Stimulated activated CD8-positive, alpha-beta memory T cell treated with anti-CD3 and anti-CD28 coated beads, Interleukin-12 subunit alpha, Interleukin-12 subunit beta, amount 100 ng/mL, for 4 hours (primary cell): ENCODE results near the gene CPNE4.

Source experiments
- DNase-seq: peaks from one replicate; pipeline ENCODE4 v3.0.0-alpha.2; 2020; ENCODE audit warnings: low read depth

Gene CPNE4

GRCh38 chr3:131699001-131699400, 335.8 kb downstream of the CPNE4 start:
- DNase-seq = no peak

DNA sequence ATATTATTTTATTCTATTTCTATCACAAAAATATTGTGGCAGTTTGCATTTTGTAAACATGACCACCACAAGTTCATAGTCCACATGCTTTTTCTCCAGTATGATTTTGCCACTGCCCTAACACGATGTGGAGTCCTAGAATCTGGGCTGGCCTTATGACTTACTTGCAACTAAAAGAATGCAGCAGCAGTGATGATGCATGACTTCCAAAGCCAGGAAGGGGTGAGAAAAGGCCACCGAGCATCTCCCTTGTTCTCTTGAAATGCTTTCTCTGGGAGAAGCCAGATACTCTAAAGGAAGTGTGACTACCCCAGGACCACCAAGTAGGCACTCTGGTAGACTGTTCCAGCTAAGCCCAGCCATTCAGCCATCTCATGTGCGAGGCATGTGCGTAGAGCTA, 340.4 kb downstream of the CPNE4 start:
- no peak for DNase-seq

DNA sequence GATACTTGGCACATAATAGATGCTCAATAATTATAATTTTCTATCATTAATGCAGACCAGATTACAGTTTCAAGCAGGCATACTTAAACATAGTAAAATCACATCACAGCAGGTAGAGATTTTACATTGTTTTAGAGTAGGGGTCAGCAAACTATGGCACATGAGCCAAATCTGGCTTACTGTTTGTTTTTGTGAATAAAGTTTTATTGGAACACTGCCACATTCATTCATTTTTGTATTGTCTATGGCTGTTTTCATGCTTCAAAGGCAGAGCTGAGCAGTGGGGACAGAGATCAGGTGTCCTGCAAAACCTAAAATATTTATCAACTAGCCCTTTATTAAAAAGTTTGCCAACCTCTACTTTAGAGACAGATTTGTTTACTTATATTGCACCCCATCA, 342.5 kb downstream of the CPNE4 start:
- DNase-seq = no peak

- DNase-seq = no peak
These were observed 344.0 kb downstream of the CPNE4 start for GRCh38 chr3:131690800-131691199.

DNA sequence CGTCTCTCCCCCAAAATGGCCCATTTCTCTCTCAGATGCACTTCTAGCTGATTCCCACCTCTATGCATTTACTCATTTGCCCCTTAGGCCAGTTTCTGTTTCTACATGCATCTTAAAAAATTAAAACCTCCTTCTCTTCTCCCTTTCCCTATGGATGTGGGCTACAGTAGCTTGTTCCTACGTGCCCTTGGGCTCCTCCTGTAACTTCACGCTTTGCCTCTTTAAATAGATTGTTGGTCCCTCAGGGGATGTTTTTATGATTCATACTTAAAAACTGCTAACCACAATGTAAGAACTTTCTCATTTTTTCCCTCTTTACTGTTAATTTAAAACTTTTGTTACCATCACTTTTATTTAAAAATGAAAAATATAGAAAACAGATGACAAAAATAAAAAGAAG, 346.4 kb downstream of the CPNE4 start:
- no peak for DNase-seq

DNA sequence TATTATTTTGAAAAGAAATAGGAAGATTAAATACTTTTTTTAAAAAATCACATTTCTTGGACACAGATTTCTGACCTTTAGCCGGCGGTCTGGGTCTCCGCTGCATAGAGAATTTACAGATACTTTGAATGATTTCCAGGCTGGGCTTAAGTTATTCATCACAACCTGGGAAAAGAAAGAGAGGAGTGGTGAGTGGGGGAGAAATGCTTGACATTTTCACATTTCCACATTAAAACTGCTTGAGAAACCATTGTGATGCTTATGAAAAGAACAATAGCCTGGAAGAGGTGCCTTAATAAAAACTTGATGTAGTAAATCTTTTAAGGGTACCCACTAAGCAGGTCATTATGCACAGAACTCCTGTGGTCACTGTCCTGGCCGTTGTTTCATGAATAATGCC, 365.2 kb downstream of the CPNE4 start:
- no peak for DNase-seq

- no peak for DNase-seq
These were observed 376.0 kb downstream of the CPNE4 start for GRCh38 chr3:131658771-131659170.

GRCh38 chr3:131658115-131658514, 376.7 kb downstream of the CPNE4 start:
- no peak for DNase-seq

DNA sequence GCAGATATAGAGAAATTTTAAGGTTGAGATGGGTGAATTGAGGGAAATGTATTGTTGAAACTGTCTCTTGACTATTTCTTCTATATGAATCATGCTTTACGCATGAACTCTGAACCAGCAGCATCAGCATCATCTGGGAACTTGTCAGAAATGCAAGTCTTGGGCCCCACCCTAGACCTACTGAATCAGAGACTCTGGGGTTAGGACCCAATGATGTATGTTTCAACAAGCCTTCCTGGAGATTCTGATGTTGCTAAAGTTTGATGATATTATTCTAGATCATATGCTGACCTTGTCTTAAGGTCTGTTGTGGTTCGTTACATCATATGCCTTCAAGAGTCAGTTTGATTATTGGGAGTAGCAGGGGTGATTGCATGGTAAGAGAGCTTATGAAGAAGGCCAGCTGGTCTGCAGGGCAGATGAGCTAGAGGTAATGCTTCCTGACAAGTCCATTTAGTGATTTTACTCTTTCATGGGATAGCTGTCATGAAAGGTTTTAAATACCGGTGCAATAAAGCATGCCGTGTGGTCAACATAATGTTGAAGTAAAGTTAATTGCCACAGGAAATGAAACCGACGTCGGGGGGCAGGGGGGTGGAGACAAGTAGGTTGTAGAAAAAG, 379.6 kb downstream of the CPNE4 start:
- no peak for DNase-seq

DNA sequence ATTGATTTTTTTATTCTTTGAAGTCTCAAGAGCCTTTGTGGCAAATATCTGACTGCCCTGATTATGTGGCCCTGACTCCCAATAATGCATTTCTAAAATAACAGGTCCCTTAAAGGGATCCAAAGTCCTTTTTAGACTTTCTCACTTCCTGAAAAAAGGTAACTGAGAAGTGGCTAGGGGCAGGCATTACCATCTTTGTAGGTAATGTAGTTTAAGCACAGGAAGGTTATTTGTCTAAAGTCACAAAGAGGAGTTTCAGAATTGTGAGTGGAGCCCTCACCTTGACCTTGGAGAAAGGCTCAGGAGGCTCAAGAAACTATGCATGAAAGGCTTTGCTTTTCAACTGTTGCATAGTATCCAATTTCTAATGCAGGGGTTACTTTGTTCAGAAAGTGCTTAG, 389.2 kb downstream of the CPNE4 start:
- DNase-seq = no peak

- no peak for DNase-seq
These were observed 398.5 kb downstream of the CPNE4 start for GRCh38 chr3:131636266-131636775.

GRCh38 chr3:131630807-131631206, 404.0 kb downstream of the CPNE4 start:
- no peak for DNase-seq

GRCh38 chr3:131630097-131630496, 404.7 kb downstream of the CPNE4 start:
- no peak for DNase-seq

GRCh38 chr3:131623431-131623830, 411.4 kb downstream of the CPNE4 start:
- no peak for DNase-seq

GRCh38 chr3:131622726-131623125, 412.1 kb downstream of the CPNE4 start:
- DNase-seq = no peak

DNA sequence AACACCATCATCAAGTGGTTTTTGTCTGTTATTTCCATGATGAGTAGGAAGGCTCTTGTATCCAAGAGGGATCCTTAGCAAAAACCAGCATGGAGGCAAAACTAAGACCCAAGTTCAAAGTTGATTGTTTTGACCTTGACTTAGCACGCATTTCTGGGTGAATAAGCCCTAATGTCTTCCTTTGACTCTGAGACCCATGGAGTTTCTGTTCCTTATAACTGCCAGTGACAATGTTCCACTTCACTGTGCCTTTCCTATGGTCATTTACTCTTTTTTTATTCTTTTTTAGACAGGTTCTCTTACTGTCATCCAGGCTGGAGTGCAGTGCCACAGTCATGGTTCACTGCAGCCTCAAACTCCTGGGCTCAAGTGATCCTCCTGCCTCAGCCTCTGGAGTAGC, 413.8 kb downstream of the CPNE4 start:
- no peak for DNase-seq

- DNase-seq = no peak
These were observed 415.0 kb downstream of the CPNE4 start for GRCh38 chr3:131619821-131620220.

DNA sequence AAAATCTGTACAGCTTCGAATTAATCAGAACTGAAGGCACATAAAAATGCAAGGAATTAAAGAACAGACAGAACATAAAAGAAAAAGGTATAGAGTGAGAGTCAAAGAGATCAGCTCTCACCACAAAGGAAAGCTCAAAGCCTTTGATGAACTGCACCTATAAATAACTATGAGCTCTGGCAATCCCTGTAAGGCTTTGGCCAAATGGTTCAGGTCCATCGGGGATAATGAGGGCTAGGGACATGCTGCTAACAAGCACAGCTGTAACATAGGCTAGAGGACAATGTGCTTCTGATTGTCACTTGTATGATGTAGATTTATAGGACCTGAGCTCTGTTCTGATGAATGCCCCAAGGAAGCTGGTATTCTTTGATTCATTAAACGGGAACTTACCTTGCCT, 418.1 kb downstream of the CPNE4 start:
- DNase-seq = no peak

DNA sequence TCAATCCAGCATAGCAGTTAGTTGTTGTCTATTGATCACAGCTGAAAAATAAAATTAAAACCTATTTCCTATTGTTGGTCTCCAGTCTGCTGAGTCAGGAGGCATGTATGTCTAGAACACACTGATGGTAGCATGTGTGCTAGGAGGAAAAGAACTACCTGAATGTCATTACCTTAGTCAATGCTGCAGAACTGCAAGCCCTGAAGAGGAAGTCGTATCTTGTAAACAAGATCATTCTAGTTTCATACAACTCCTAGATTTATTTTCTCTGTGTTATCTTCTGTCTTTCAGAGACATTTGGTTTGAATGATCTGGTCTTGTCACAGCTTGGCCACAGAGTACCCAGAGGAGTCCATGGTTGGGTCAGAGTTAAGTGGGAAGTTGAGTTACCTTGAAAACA, 422.1 kb downstream of the CPNE4 start:
- DNase-seq = no peak

DNA sequence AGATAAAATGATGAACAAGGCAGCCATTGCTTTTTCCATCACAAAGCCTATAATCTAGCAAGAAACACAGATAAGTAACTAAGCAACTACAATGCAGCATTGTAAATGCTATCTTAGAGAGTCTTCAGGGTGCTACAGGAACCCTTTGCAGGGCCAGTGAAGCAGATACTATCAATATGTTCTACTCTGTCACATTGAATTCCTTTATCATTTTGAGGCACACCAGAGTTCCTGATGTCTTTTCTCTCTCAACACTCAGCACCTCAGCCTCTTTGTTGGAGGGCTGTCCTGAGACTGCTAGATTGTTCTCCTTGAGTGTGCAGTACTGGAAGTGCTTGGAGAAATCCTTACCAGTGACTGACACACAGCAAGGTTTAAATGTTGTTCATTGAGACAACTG, 424.6 kb downstream of the CPNE4 start:
- no peak for DNase-seq

DNA sequence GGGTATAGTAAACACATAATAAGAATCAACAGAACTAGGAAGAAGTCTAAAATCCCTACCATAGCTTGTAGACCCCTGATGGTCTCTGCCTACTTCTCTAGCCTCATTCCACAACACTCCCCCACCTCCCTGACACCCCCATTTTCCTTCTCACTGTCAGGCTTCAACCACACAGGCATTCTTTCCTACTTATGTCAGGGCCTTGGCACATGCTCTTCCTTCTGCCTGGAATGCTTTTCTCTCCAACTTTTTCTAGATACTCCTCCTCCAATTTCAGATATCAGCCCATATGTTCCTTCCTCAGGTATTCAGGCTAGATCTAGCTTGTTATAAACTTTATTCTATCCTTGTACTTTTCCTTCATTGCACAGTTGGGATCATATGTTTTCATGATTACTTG, 426.1 kb downstream of the CPNE4 start:
- no peak for DNase-seq

DNA sequence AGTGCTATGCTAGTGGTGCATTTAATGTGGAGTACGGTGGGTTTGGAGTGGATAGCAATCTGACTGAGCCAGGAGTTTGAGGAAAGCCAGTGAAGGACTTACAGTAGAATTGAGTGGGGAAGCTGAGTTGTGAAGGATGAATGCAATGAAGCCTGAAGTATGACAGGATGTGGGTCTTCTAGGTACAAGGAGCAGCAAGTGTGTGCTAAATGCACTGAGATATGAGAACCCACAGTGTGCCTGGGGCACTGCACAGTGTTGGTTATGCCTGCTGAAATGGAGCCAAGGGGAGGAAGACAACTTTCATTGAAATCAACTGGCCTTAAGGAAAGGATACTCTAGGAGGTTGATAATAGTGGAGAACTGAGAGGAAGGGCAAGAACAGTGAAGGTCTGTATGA, 426.5 kb downstream of the CPNE4 start:
- DNase-seq = no peak

GRCh38 chr3:131605916-131606315, 428.9 kb downstream of the CPNE4 start:
- DNase-seq = no peak

DNA sequence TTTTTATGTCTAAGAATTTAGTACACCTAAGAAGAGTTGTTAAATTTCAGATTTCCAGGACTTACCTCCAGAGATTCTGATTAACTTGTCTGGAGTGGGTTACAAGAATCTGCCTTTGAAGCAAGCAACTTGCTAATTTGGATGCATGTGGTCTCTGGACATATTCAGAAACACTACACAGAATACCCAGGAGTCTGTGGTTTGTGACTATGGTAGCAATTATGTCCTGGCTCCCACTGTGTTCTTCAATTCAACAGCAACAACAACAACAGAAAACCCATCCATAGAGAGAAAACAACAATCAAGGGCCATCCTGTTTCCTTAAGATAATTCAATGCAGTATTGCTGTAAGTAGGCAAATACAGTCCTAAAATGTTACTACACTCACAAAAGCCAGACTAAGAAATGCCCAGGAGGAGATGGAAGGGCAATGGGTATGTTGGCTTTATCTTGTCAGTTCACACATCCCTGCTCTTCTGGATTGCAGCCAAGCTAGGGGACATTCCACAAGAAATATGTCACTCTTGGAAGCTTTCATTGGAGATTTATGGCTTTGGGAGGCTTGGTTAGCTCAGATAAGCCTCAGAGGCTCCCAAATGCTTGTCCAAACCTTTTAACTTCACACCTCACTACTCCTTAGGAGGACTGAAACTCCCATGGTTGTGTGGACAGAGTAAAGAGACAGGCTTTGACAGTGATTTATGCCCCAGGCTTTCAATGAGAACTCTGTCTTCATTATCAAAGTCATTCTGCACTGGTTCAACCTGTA, 432.6 kb downstream of the CPNE4 start:
- DNase-seq = no peak
